K562 (cell line): ENCODE data around the gene TPCN1. TPM values are rescaled to one million over a fixed set of nuclear protein-coding genes. Genes with fewer than 3 reads are reported as not detected.

Source experiments
- AFF1 ChIP-seq, 2 experiments: fragments of 450-650 bp; IDR thresholded peaks; 2 replicates each; pipeline ENCODE4 v1.6.1; 2018; ENCODE audit warnings: mild to moderate bottlenecking in 2 of 2, low read depth in 1 of 2; ENCODE audit not compliant: partially characterized antibody in 2 of 2
- CBX1 ChIP-seq: sonication (generic); IDR thresholded peaks from 2 replicates; pipeline ENCODE4 v1.6.1; 2016; ENCODE audit warnings: antibody characterized with exemption, low read depth, mild to moderate bottlenecking
- CHD2 ChIP-seq: IDR thresholded peaks from 2 replicates; pipeline ENCODE4 v1.6.1; 2011; ENCODE audit warnings: low read depth, low read length
- FOXO4 ChIP-seq: fragments of 450-650 bp; formaldehyde crosslinking; IDR thresholded peaks from 2 replicates; pipeline ENCODE4 v1.4.0; 2020; ENCODE audit warnings: mild to moderate bottlenecking, moderate library complexity
- GABPA ChIP-seq: fragments of 200-800 bp; sonication (Bioruptor generic); conservative IDR thresholded peaks from 2 replicates; pipeline ENCODE4 v1.6.1; 2016; ENCODE audit warnings: low read depth, missing genetic modification characterization, missing compliant biosample characterization
- MTA1 ChIP-seq: fragments of 450-650 bp; IDR thresholded peaks from 2 replicates; pipeline ENCODE4 v1.6.1; 2017; ENCODE audit warnings: borderline replicate concordance
- NFE2 ChIP-seq: IDR thresholded peaks from 2 replicates; pipeline ENCODE4 v1.6.1; 2014; ENCODE audit warnings: antibody characterized with exemption, low read depth
- NFRKB ChIP-seq: fragments of 450-650 bp; IDR thresholded peaks from 2 replicates; pipeline ENCODE4 v1.6.1; 2016; ENCODE audit warnings: low read depth
- SNIP1 ChIP-seq: fragments of 450-650 bp; IDR thresholded peaks from 2 replicates; pipeline ENCODE4 v1.7.1; 2017; ENCODE audit warnings: low read depth, mild to moderate bottlenecking
- ZNF77 ChIP-seq: fragments of 250-450 bp; sonication (Bioruptor Pico); IDR thresholded peaks from 2 replicates; pipeline ENCODE4 v1.5.0; 2020
- polyA plus RNA-seq, 8 experiments: library from polyadenylated mRNA; depleted of rRNA in 4 of 8; stranded (reverse) in 5 of 8; unstranded in 3 of 8; fragments of >200 nt; fragmentation: Nextera tagmentation in 2 of 8; fragmentation: Illumina TruSeq in 1 of 8; extraction: Ambion mirVana in 2 of 8; extraction: Trizol in 1 of 8; gene quantifications; 2 replicates each; pipeline versions ENCODE4 v1.2.1 to v1.2.3, GENCODE V29; 2011 to 2014; ENCODE audit warnings: inconsistent platforms in 1 of 8, missing spikeins in 1 of 8
- total RNA-seq, 7 experiments: library from RNA; depleted of rRNA in 6 of 7; stranded (reverse); fragments of >200 nt in 6 of 7; fragmentation: Illumina TruSeq in 2 of 7; extraction: Trizol in 2 of 7; gene quantifications; 2 replicates each; pipeline versions ENCODE4 v1.2.1 to v1.2.3, GENCODE V29; 2011 to 2021; ENCODE audit warnings: low replicate concordance in 1 of 7
- TF ChIP-seq, protein P1 (sequence below): sonication (generic); IDR thresholded peaks from 2 replicates; pipeline ENCODE4 v1.6.1; 2016
- TF ChIP-seq, protein P2 (sequence below): sonication (generic); formaldehyde crosslinking; IDR thresholded peaks from 2 replicates; pipeline ENCODE4 v1.8.1; 2022; ENCODE audit warnings: missing genetic modification reagents
- TF ChIP-seq, protein P3 (sequence below): fragments of 250-450 bp; sonication (Bioruptor Pico); IDR thresholded peaks from 2 replicates; pipeline ENCODE4 v1.4.0; 2020

TPCN1 gene
- total and polyA plus RNA-seq, 9 of the 15 experiments (the other 6 are each of a cell fraction or from before 2014, with no cell fraction given) = 0.80 to 23.8 (median 7.4) TPM

GRCh38 chr12:113261847-113262470, 40.7 kb downstream of the TPCN1 start (continued):
- TF ChIP-seq AFF1 (IDR thresholded peaks at IDR 0.05; ENCODE audit: low read depth in 1 of 2, partially characterized antibody in 2 of 2) = no peak
- TF ChIP-seq, protein P1, sequence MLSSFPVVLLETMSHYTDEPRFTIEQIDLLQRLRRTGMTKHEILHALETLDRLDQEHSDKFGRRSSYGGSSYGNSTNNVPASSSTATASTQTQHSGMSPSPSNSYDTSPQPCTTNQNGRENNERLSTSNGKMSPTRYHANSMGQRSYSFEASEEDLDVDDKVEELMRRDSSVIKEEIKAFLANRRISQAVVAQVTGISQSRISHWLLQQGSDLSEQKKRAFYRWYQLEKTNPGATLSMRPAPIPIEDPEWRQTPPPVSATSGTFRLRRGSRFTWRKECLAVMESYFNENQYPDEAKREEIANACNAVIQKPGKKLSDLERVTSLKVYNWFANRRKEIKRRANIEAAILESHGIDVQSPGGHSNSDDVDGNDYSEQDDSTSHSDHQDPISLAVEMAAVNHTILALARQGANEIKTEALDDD = no peak
- no peak for TF ChIP-seq NFRKB
- TF ChIP-seq SNIP1 = 0 out of 2 replicates have a peak, but pooled peaks have one; percentile 53
- peak; percentile 68 for TF ChIP-seq GABPA (tag)
- no peak for TF ChIP-seq ZNF77 (CRISPR knock-in tag)
- TF ChIP-seq CHD2 = no peak
- no peak for TF ChIP-seq FOXO4
- TF ChIP-seq, protein P2, sequence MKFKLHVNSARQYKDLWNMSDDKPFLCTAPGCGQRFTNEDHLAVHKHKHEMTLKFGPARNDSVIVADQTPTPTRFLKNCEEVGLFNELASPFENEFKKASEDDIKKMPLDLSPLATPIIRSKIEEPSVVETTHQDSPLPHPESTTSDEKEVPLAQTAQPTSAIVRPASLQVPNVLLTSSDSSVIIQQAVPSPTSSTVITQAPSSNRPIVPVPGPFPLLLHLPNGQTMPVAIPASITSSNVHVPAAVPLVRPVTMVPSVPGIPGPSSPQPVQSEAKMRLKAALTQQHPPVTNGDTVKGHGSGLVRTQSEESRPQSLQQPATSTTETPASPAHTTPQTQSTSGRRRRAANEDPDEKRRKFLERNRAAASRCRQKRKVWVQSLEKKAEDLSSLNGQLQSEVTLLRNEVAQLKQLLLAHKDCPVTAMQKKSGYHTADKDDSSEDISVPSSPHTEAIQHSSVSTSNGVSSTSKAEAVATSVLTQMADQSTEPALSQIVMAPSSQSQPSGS (CRISPR knock-in tag) = no peak
- TF ChIP-seq, protein P3, sequence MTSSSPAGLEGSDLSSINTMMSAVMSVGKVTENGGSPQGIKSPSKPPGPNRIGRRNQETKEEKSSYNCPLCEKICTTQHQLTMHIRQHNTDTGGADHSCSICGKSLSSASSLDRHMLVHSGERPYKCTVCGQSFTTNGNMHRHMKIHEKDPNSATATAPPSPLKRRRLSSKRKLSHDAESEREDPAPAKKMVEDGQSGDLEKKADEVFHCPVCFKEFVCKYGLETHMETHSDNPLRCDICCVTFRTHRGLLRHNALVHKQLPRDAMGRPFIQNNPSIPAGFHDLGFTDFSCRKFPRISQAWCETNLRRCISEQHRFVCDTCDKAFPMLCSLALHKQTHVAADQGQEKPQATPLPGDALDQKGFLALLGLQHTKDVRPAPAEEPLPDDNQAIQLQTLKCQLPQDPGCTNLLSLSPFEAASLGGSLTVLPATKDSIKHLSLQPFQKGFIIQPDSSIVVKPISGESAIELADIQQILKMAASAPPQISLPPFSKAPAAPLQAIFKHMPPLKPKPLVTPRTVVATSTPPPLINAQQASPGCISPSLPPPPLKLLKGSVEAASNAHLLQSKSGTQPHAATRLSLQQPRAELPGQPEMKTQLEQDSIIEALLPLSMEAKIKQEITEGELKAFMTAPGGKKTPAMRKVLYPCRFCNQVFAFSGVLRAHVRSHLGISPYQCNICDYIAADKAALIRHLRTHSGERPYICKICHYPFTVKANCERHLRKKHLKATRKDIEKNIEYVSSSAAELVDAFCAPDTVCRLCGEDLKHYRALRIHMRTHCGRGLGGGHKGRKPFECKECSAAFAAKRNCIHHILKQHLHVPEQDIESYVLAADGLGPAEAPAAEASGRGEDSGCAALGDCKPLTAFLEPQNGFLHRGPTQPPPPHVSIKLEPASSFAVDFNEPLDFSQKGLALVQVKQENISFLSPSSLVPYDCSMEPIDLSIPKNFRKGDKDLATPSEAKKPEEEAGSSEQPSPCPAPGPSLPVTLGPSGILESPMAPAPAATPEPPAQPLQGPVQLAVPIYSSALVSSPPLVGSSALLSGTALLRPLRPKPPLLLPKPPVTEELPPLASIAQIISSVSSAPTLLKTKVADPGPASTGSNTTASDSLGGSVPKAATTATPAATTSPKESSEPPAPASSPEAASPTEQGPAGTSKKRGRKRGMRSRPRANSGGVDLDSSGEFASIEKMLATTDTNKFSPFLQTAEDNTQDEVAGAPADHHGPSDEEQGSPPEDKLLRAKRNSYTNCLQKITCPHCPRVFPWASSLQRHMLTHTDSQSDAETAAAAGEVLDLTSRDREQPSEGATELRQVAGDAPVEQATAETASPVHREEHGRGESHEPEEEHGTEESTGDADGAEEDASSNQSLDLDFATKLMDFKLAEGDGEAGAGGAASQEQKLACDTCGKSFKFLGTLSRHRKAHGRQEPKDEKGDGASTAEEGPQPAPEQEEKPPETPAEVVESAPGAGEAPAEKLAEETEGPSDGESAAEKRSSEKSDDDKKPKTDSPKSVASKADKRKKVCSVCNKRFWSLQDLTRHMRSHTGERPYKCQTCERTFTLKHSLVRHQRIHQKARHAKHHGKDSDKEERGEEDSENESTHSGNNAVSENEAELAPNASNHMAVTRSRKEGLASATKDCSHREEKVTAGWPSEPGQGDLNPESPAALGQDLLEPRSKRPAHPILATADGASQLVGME (CRISPR knock-in tag) = no peak
- no peak for TF ChIP-seq NFE2
- TF ChIP-seq CBX1 = no peak
- TF ChIP-seq MTA1 = no peak
